Vagina (tissue), 2 donors: ENCODE measurements around the gene RUNX3. TPM values are rescaled to one million over a fixed set of nuclear protein-coding genes. Genes with fewer than 3 reads are reported as not detected.

Experiments used
- DNase-seq, 2 donors: peaks; one replicate each; pipeline ENCODE4 v3.0.0-alpha.2; 2017; ENCODE audit errors: extremely low spot score in 2 of 2
- H3K27ac ChIP-seq: fragments of 200-600 bp; sonication (generic); one replicate; pipeline ENCODE4 v1.5.1; 2019
- H3K27me3 ChIP-seq: fragments of 200-600 bp; sonication (generic); one replicate; pipeline ENCODE4 v1.5.1; 2019
- H3K36me3 ChIP-seq, 2 donors: fragments of 200-600 bp; sonication (generic); one replicate each; pipeline ENCODE4 v1.5.1; 2017 to 2019
- H3K4me1 ChIP-seq: fragments of 200-600 bp; sonication (generic); one replicate; pipeline ENCODE4 v1.5.1; 2019
- H3K4me3 ChIP-seq, 2 donors: fragments of 200-600 bp; sonication (generic); 1 replicate in 1 of 2; 2 replicates in 1 of 2; pipeline ENCODE4 v1.5.1; 2016 to 2019
- H3K9me3 ChIP-seq: fragments of 200-600 bp; sonication (generic); one replicate; pipeline ENCODE4 v1.5.1; 2019
- CTCF ChIP-seq, 3 experiments: fragments of 450-650 bp in 2 of 3; fragments of 200-600 bp in 1 of 3; sonication (generic) in 1 of 3; IDR thresholded peaks; one replicate each; pipeline ENCODE4 v1.5.1; 2017 to 2019; ENCODE audit warnings: antibody characterized with exemption in 3 of 3, mild to moderate bottlenecking in 2 of 3, moderate library complexity in 2 of 3
- POLR2A ChIP-seq, 2 donors: fragments of 450-650 bp; IDR thresholded peaks; one replicate each; pipeline ENCODE4 v1.6.1; 2017; ENCODE audit warnings: antibody characterized with exemption in 2 of 2, mild to moderate bottlenecking in 2 of 2, moderate library complexity in 2 of 2
- POLR2AphosphoS5 ChIP-seq, 2 donors: sonication (generic); formaldehyde crosslinking; IDR thresholded peaks; one replicate each; pipeline ENCODE4 v1.9.0; 2017; ENCODE audit warnings: antibody characterized with exemption in 2 of 2, mild to moderate bottlenecking in 2 of 2, low read depth in 1 of 2; ENCODE audit not compliant: insufficient read depth in 1 of 2
- intact Hi-C: fragments of 100-400 bp; cut with DNase I; formaldehyde crosslinking; loops from one replicate; pipeline ENCODE4 v1.15.1; 2023
- total RNA-seq: library from RNA; depleted of rRNA; stranded (reverse); fragments of >200 nt; gene quantifications from one replicate; pipeline ENCODE4 v1.2.3, GENCODE V29; 2016

Gene RUNX3
- total RNA-seq, 1 donor from 2014 or later = 4.2 TPM

GRCh38 chr1:24961961-24962861 is 32.1 kb upstream of the RUNX3 start:
- DNase-seq = no peak
- intact Hi-C loops = no loop called here
- TF ChIP-seq CTCF (IDR thresholded peaks at IDR 0.05) (no peak), POLR2AphosphoS5 (IDR thresholded peaks at IDR 0.05; ENCODE audit: insufficient read depth in 1 of 2, low read depth in 1 of 2) (no peak), POLR2A (IDR thresholded peaks at IDR 0.05) (no peak)
- Histone ChIP-seq H3K27ac (no peak overlapping the region), H3K36me3 (no peaks in the 10 kb centered on the region), H3K9me3 (no peaks in the 10 kb centered on the region), H3K4me1 (no peaks in the 10 kb centered on the region), H3K4me3 (no peak overlapping the region), H3K27me3 (no peaks in the 10 kb centered on the region)

GRCh38 chr1:24961334-24961733 is 31.3 kb upstream of the RUNX3 start:
- Histone ChIP-seq H3K36me3 (no peaks in the 10 kb centered on the region), H3K4me3 (no peak overlapping the region), H3K27me3 (no peaks in the 10 kb centered on the region), H3K27ac (no peak overlapping the region), H3K9me3 (no peaks in the 10 kb centered on the region), H3K4me1 (no peaks in the 10 kb centered on the region)
- intact Hi-C loops = no loop called here
- TF ChIP-seq POLR2A (IDR thresholded peaks at IDR 0.05) (no peak), POLR2AphosphoS5 (IDR thresholded peaks at IDR 0.05; ENCODE audit: insufficient read depth in 1 of 2, low read depth in 1 of 2) (no peak), CTCF (IDR thresholded peaks at IDR 0.05) (no peak)
- DNase-seq = no peak

- H3K9me3 ChIP-seq = no peaks in the 10 kb centered on the region
- TF ChIP-seq POLR2AphosphoS5 (IDR thresholded peaks at IDR 0.05; ENCODE audit: insufficient read depth in 1 of 2, low read depth in 1 of 2) (no peak), CTCF (IDR thresholded peaks at IDR 0.05) (no peak), POLR2A (IDR thresholded peaks at IDR 0.05) (no peak)
Measured at GRCh38 chr1:24960071-24960801, 30.2 kb upstream of the RUNX3 start.

GRCh38 chr1:24959623-24959975 is 29.5 kb upstream of the RUNX3 start:
- Histone ChIP-seq H3K9me3 (no peaks in the 10 kb centered on the region), H3K27ac (no peak overlapping the region), H3K36me3 (no peaks in the 10 kb centered on the region), H3K4me3 (no peak overlapping the region), H3K27me3 (no peaks in the 10 kb centered on the region), H3K4me1 (no peaks in the 10 kb centered on the region)
- DNase-seq = no peak
- TF ChIP-seq POLR2AphosphoS5 (IDR thresholded peaks at IDR 0.05; ENCODE audit: insufficient read depth in 1 of 2, low read depth in 1 of 2) (no peak), CTCF (IDR thresholded peaks at IDR 0.05) (no peak), POLR2A (IDR thresholded peaks at IDR 0.05) (no peak)
- intact Hi-C loops = no loop called here

More at GRCh38 chr1:24960071-24960801, 30.2 kb upstream of the RUNX3 start:
- H3K36me3 ChIP-seq = no peaks in the 10 kb centered on the region
- no peak overlapping the region for H3K27ac ChIP-seq
- no peak overlapping the region for H3K4me3 ChIP-seq
- intact Hi-C loops = no loop called here
- no peaks in the 10 kb centered on the region for H3K4me1 ChIP-seq
- DNase-seq = no peak
- no peaks in the 10 kb centered on the region for H3K27me3 ChIP-seq
